Kidney epithelial cell (primary cell): Measurements from ENCODE around the gene PSD2. TPM values are rescaled to one million over a fixed set of nuclear protein-coding genes. Genes with fewer than 3 reads are reported as not detected.

Experiments
- DNase-seq: peaks from one replicate; pipeline ENCODE4 v3.0.0-alpha.2; 2010; ENCODE audit warnings: low read depth
- H3K27me3 ChIP-seq: 2 replicates; pipeline ENCODE4 v1.6.0; 2011; ENCODE audit warnings: low read length; ENCODE audit not compliant: control insufficient read depth, insufficient read depth
- H3K36me3 ChIP-seq: 2 replicates; pipeline ENCODE4 v1.5.1; 2011; ENCODE audit warnings: low read length; ENCODE audit not compliant: control insufficient read depth, insufficient read depth
- H3K4me3 ChIP-seq: 2 replicates; pipeline ENCODE4 v1.5.1; 2011; ENCODE audit warnings: low read depth, mild to moderate bottlenecking, control low read depth, low read length
- total RNA-seq: library from RNA; depleted of rRNA; stranded (reverse); fragments of >200 nt; gene quantifications from 2 replicates; pipeline ENCODE4 v1.2.3, GENCODE V29; 2015
- TF ChIP-seq, protein P1 (sequence below): IDR thresholded peaks from 2 replicates; pipeline ENCODE4 v1.5.1; 2011; ENCODE audit warnings: mild to moderate bottlenecking, moderate library complexity, low read length, control low read depth, inconsistent platforms; ENCODE audit not compliant: insufficient read depth, poor library complexity, severe bottlenecking

Gene PSD2
- total RNA-seq, 1 donor from 2014 or later: 0.13 TPM

DNA sequence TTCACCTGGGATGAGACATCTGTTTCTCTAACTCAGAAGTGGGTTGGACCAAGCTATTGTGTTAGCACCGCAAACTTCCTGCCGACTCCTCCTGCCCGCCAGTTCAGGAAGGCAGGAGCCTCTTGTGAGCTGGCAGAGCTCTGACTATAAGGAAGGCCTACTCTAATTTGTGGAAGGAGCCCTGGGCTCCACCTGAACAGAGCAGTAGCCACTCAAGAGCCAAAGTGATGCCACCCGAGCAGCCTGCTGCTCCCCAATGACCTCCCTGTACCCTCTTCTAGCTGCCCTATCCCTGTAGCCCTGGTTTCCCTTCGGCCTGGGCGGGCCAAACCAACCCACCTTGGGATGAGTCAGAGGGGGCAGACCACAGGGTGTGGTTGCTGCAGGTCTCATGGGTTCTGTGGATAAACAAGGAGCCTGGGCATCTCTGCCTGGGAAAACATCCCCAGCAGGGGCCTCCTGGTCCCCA, 81.6 kb downstream of the PSD2 start:
- no peak for DNase-seq
- TF ChIP-seq, protein P1, sequence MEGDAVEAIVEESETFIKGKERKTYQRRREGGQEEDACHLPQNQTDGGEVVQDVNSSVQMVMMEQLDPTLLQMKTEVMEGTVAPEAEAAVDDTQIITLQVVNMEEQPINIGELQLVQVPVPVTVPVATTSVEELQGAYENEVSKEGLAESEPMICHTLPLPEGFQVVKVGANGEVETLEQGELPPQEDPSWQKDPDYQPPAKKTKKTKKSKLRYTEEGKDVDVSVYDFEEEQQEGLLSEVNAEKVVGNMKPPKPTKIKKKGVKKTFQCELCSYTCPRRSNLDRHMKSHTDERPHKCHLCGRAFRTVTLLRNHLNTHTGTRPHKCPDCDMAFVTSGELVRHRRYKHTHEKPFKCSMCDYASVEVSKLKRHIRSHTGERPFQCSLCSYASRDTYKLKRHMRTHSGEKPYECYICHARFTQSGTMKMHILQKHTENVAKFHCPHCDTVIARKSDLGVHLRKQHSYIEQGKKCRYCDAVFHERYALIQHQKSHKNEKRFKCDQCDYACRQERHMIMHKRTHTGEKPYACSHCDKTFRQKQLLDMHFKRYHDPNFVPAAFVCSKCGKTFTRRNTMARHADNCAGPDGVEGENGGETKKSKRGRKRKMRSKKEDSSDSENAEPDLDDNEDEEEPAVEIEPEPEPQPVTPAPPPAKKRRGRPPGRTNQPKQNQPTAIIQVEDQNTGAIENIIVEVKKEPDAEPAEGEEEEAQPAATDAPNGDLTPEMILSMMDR: no peak
- no peaks in the 10 kb centered on the region for H3K36me3 ChIP-seq
- peaks cover 13% of the 10 kb centered on the region for H3K27me3 ChIP-seq
- no peak overlapping the region for H3K4me3 ChIP-seq

GRCh38 chr5:139878093-139878492, 82.5 kb downstream of the PSD2 start:
- TF ChIP-seq, protein P1: no peak
- H3K36me3 ChIP-seq: no peaks in the 10 kb centered on the region
- H3K27me3 ChIP-seq: peaks cover 14% of the 10 kb centered on the region
- no peak overlapping the region for H3K4me3 ChIP-seq
- DNase-seq: no peak

DNA sequence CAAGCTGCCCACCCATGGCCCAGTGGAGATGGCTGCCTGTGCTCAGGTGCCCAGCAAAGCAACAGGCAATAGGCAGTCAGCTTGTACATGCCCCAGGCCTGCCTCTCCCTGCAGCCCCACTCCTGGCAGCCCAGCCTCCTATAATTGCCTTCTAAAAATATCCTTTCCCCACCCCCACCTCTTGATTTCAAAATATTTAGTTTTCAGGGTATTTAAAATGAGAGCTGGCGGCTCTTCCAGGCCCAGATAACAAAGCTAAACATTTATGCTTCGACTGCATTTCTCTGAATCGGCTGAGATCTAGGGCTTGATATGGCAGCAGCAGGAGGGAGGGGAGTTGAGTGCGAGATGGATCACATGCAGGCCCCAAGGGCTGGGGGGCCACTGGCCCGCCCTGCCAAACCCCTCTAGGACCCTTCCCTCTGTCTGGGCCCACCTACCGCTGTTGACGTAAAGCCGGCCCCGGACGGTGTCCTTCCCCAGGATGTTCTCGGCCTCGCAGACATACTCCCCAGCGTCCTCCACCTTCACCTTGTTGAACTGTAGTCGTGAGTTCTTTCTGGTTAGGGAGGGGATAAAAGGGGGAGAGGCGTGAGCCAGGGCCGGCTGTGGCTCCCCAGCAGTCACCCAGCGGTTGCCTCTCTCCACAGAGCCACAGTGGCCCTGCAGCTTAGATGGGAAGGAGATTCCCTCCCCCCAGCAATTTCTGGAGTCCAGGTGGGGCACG, 85.0 kb downstream of the PSD2 start:
- TF ChIP-seq, protein P1: no peak
- DNase-seq: no peak
- H3K27me3 ChIP-seq: peaks cover 18% of the 10 kb centered on the region

DNA sequence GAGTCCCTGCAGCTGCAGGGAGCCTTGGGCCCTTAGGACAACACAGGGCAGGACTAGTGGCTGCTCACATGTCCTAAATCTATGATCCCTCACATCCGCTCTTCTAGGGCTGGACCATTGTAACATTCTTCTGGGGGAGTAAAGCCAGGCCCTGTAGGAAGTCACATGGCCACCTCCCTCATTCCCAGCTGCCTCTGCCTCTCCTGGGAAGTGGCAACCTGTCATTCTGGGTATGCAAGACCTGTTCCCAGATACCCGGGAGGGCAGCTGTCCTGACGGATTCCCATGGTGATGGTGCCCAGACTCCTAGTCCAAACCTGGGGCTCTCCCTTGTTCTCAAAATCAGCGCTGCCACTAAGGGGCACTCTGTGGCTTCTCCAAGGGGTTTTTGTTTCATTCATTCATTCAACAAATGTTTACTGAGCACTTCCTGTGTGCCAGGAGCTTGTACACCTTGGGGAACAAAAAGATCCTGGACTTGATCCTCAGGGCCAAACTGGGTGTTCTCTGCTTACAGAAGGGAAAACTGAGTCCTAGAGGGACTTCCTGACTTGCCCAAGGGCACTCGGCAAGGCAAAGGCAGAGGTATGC, 85.6 kb downstream of the PSD2 start:
- H3K27me3 ChIP-seq: peaks cover 18% of the 10 kb centered on the region
- no peak for DNase-seq
- no peak overlapping the region for H3K4me3 ChIP-seq
- no peaks in the 10 kb centered on the region for H3K36me3 ChIP-seq
- TF ChIP-seq, protein P1: no peak

More for the DNA sequence above, 85.0 kb downstream of the PSD2 start:
- no peaks in the 10 kb centered on the region for H3K36me3 ChIP-seq
- H3K4me3 ChIP-seq: no peak overlapping the region

DNA sequence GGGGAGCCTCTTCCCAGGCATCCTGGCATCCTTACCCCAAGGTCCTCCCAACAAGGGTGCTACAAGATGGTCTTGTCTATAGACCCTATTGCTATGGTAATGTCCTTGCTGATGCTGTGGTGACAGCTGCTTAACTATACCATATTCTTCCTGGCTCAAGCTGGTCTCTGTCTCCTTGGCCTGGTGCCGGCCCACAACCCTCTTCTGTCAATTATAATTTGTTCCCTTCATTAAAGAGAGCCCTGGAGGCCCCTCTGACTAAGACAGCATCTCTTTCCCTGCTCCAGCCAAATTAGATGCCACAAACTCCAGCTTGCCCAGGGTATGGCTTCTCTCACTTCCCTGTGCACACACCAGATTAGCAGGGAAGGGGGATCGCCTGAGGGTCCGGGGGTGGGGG, 86.7 kb downstream of the PSD2 start:
- TF ChIP-seq, protein P1: no peak
- DNase-seq: no peak
- H3K36me3 ChIP-seq: no peaks in the 10 kb centered on the region
- no peak overlapping the region for H3K4me3 ChIP-seq
- H3K27me3 ChIP-seq: peaks cover 22% of the 10 kb centered on the region
